GM23338 (cell line): ENCODE measurements around the gene C1orf198. TPM values are rescaled to one million over a fixed set of nuclear protein-coding genes. Genes with fewer than 3 reads are reported as not detected.

Experiments
- ATAC-seq: fragments of 200-7000 bp; cut with Tn5 transposase; 3 replicates; pipeline ENCODE4 v1.9.1; 2020
- DNase-seq: peaks from one replicate; pipeline ENCODE4 v3.0.0-alpha.2; 2015; ENCODE audit warnings: low spot score
- H2AFZ ChIP-seq: fragments of 200-600 bp; sonication (generic); 2 replicates; pipeline ENCODE4 v1.8.0; 2016; ENCODE audit warnings: antibody characterized with exemption, mild to moderate bottlenecking, moderate library complexity
- H3F3A ChIP-seq: fragments of 200-600 bp; sonication (generic); replicated peaks from 2 replicates; pipeline ENCODE4 v1.8.0; 2017; ENCODE audit warnings: antibody characterized with exemption, mixed run types, low read depth
- H3K27ac ChIP-seq: fragments of 200-600 bp; sonication (generic); 2 replicates; pipeline ENCODE4 v1.6.1; 2016; ENCODE audit warnings: low read depth
- H3K27me3 ChIP-seq: fragments of 200-600 bp; sonication (generic); 2 replicates; pipeline ENCODE4 v1.8.0; 2016; ENCODE audit warnings: mild to moderate bottlenecking, mixed run types, moderate library complexity; ENCODE audit not compliant: insufficient read depth
- H3K36me3 ChIP-seq: fragments of 200-600 bp; sonication (generic); 2 replicates; pipeline ENCODE4 v1.8.0; 2016; ENCODE audit warnings: mild to moderate bottlenecking; ENCODE audit not compliant: insufficient read depth
- H3K4me1 ChIP-seq: fragments of 200-600 bp; sonication (generic); 2 replicates; pipeline ENCODE4 v1.8.0; 2016; ENCODE audit warnings: mild to moderate bottlenecking, moderate library complexity; ENCODE audit not compliant: insufficient read depth
- H3K4me2 ChIP-seq: fragments of 200-600 bp; sonication (generic); 2 replicates; pipeline ENCODE4 v1.7.1; 2017; ENCODE audit warnings: mixed run types
- H3K4me3 ChIP-seq: fragments of 200-600 bp; sonication (generic); 2 replicates; pipeline ENCODE4 v1.6.1; 2016; ENCODE audit warnings: mixed run types
- H3K79me2 ChIP-seq: fragments of 200-600 bp; sonication (generic); replicated peaks from 2 replicates; pipeline ENCODE4 v1.8.0; 2017; ENCODE audit warnings: mild to moderate bottlenecking; ENCODE audit not compliant: insufficient read depth
- H3K9me2 ChIP-seq: fragments of 200-600 bp; sonication (generic); 2 replicates; pipeline ENCODE4 v1.8.0; 2017; ENCODE audit not compliant: insufficient read depth
- H4K20me1 ChIP-seq: fragments of 200-600 bp; sonication (generic); replicated peaks from 2 replicates; pipeline ENCODE4 v1.8.0; 2017; ENCODE audit warnings: mild to moderate bottlenecking; ENCODE audit not compliant: insufficient read depth
- H3K27ac Mint-ChIP-seq: 2 replicates; pipeline ENCODE4 v1.8.0; 2020; ENCODE audit warnings: inconsistent platforms, mild to moderate bottlenecking, moderate library complexity, mixed read lengths
- H3K27me3 Mint-ChIP-seq: 3 replicates; pipeline ENCODE4 v1.8.0; 2022; ENCODE audit warnings: low read depth, mild to moderate bottlenecking, moderate library complexity, mixed read lengths, inconsistent platforms; ENCODE audit not compliant: insufficient read depth, poor library complexity
- H3K36me3 Mint-ChIP-seq: 3 replicates; pipeline ENCODE4 v1.8.0; 2021; ENCODE audit warnings: low read depth, mild to moderate bottlenecking, inconsistent platforms, moderate library complexity, mixed read lengths
- H3K4me1 Mint-ChIP-seq: 3 replicates; pipeline ENCODE4 v1.8.0; 2020; ENCODE audit warnings: mild to moderate bottlenecking, inconsistent platforms, mixed read lengths
- H3K4me3 Mint-ChIP-seq: 3 replicates; pipeline ENCODE4 v1.8.0; 2021; ENCODE audit warnings: moderate library complexity, mild to moderate bottlenecking, inconsistent platforms, mixed read lengths
- H3K9me3 Mint-ChIP-seq: 3 replicates; pipeline ENCODE4 v1.8.0; 2020; ENCODE audit warnings: moderate library complexity, mild to moderate bottlenecking, inconsistent platforms, mixed read lengths
- CREB1 ChIP-seq: fragments of 250-450 bp; sonication (Bioruptor Pico); IDR thresholded peaks from 2 replicates; pipeline ENCODE4 v1.5.0; 2020; ENCODE audit warnings: low read depth, mild to moderate bottlenecking, moderate library complexity
- EZH2 ChIP-seq: fragments of 200-600 bp; sonication (generic); IDR thresholded peaks from one replicate; pipeline ENCODE4 v1.8.0; 2017; ENCODE audit warnings: antibody characterized with exemption, mild to moderate bottlenecking, low read depth; ENCODE audit not compliant: unreplicated experiment
- EZH2phosphoT487 ChIP-seq: fragments of 200-600 bp; sonication (generic); IDR thresholded peaks from one replicate; pipeline ENCODE4 v1.8.1; 2018; ENCODE audit warnings: antibody characterized with exemption; ENCODE audit not compliant: unreplicated experiment
- JUNB ChIP-seq: IDR thresholded peaks from one replicate; pipeline ENCODE4 v1.6.1; 2016; ENCODE audit warnings: antibody characterized with exemption; ENCODE audit not compliant: unreplicated experiment
- NANOG ChIP-seq: IDR thresholded peaks from 2 replicates; pipeline ENCODE4 v1.6.1; 2016; ENCODE audit warnings: antibody characterized with exemption, borderline replicate concordance
- POLR2AphosphoS5 ChIP-seq: IDR thresholded peaks from 2 replicates; pipeline ENCODE4 v1.6.1; 2016; ENCODE audit warnings: antibody characterized with exemption, low read depth
- STAT1 ChIP-seq: IDR thresholded peaks from one replicate; pipeline ENCODE4 v1.6.1; 2016; ENCODE audit warnings: antibody characterized with exemption; ENCODE audit not compliant: unreplicated experiment
- ZNF114 ChIP-seq: fragments of 250-450 bp; sonication (Bioruptor Pico); IDR thresholded peaks from 2 replicates; pipeline ENCODE4 v1.5.0; 2020; ENCODE audit warnings: mild to moderate bottlenecking, moderate library complexity
- ZNF331 ChIP-seq: fragments of 250-450 bp; sonication (Bioruptor Pico); IDR thresholded peaks from 2 replicates; pipeline ENCODE4 v1.5.0; 2020; ENCODE audit warnings: low read depth, mild to moderate bottlenecking, moderate library complexity
- polyA plus RNA-seq: library from polyadenylated mRNA; unstranded; fragments of >200 nt; fragmentation: Nextera tagmentation; extraction: Ambion mirVana; gene quantifications from 2 replicates; pipeline ENCODE4 v1.2.1, GENCODE V29; 2016
- total RNA-seq: library from RNA; depleted of rRNA; stranded (reverse); fragments of >200 nt; shearing (Covaris generic); gene quantifications from 2 replicates; pipeline ENCODE4 v1.2.3, GENCODE V29; 2014
- TF ChIP-seq, protein P1 (sequence below), 2 experiments: fragments of 200-600 bp in 1 of 2; sonication (generic) in 1 of 2; conservative IDR thresholded peaks; 2 replicates each; pipeline versions ENCODE4 v1.5.1 to v1.6.1; 2016 to 2017; ENCODE audit warnings: antibody characterized with exemption in 2 of 2, low read depth in 2 of 2, mild to moderate bottlenecking in 2 of 2, moderate library complexity in 1 of 2
- TF ChIP-seq, protein P2 (sequence below): IDR thresholded peaks from 2 replicates; pipeline ENCODE4 v1.6.1; 2016; ENCODE audit warnings: antibody characterized with exemption
- TF ChIP-seq, protein P3 (sequence below): IDR thresholded peaks from one replicate; pipeline ENCODE4 v1.6.1; 2018; ENCODE audit warnings: antibody characterized with exemption; ENCODE audit not compliant: unreplicated experiment
- TF ChIP-seq, protein P4 (sequence below): fragments of 250-450 bp; sonication (Bioruptor Pico); IDR thresholded peaks from 2 replicates; pipeline ENCODE4 v1.5.0; 2020; ENCODE audit warnings: mild to moderate bottlenecking, moderate library complexity

C1orf198 gene
- total and polyA plus RNA-seq, 2 experiments from 2014 or later = 14.9 to 46.6 TPM

DNA sequence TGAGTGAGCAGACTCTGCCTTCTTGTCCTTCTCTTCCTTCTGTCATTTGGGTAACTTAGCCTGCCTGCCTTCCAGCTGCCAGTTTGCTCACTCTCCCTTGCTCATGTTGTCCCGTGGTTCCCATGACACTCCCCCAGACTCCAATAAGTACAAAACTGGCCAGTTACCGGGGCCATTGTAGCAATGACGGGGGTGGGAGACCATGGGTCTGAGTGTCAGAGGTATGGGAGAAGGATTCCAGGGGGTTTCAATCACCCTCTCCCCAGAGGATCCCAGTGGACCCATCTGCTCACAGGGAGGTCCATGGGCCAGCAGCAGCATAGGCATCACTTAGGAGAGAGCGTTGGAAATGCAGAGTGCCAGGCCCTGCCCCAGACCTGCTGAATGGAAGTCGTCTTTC is 69.8 kb downstream of the C1orf198 start:
- Histone ChIP-seq H2AFZ (no peak overlapping the region), H3K27ac (no peak overlapping the region), H3K36me3 (no peaks in the 10 kb centered on the region), H3K4me2 (no peak overlapping the region), H3K9me2 (no peaks in the 10 kb centered on the region), H3K4me1 (no peaks in the 10 kb centered on the region), H3K4me3 (no peak overlapping the region), H3F3A (no peaks in the 10 kb centered on the region), H3K27me3 (peaks cover 3% of the 10 kb centered on the region; the same call in 1 of the 2 replicates), H4K20me1 (no peaks in the 10 kb centered on the region), H3K79me2 (no peaks in the 10 kb centered on the region)
- Mint-ChIP-seq H3K4me1 (peaks cover 3% of the 10 kb centered on the region; the same call in 2 of the 3 replicates), H3K27ac (no peak overlapping the region), H3K4me3 (no peak overlapping the region), H3K27me3 (no peaks in the 10 kb centered on the region), H3K9me3 (no peaks in the 10 kb centered on the region), H3K36me3 (no peaks in the 10 kb centered on the region)
- TF ChIP-seq, protein P1, sequence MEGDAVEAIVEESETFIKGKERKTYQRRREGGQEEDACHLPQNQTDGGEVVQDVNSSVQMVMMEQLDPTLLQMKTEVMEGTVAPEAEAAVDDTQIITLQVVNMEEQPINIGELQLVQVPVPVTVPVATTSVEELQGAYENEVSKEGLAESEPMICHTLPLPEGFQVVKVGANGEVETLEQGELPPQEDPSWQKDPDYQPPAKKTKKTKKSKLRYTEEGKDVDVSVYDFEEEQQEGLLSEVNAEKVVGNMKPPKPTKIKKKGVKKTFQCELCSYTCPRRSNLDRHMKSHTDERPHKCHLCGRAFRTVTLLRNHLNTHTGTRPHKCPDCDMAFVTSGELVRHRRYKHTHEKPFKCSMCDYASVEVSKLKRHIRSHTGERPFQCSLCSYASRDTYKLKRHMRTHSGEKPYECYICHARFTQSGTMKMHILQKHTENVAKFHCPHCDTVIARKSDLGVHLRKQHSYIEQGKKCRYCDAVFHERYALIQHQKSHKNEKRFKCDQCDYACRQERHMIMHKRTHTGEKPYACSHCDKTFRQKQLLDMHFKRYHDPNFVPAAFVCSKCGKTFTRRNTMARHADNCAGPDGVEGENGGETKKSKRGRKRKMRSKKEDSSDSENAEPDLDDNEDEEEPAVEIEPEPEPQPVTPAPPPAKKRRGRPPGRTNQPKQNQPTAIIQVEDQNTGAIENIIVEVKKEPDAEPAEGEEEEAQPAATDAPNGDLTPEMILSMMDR (conservative IDR thresholded peaks at IDR 0.05; ENCODE audit: low read depth in 2 of 2) = no peak
- TF ChIP-seq JUNB (no peak), ZNF114 (CRISPR knock-in tag) (no peak), ZNF331 (CRISPR knock-in tag) (no peak), EZH2 (no peak), CREB1 (CRISPR knock-in tag) (no peak), NANOG (no peak), STAT1 (no peak), EZH2phosphoT487 (no peak), POLR2AphosphoS5 (no peak)
- TF ChIP-seq, protein P2, sequence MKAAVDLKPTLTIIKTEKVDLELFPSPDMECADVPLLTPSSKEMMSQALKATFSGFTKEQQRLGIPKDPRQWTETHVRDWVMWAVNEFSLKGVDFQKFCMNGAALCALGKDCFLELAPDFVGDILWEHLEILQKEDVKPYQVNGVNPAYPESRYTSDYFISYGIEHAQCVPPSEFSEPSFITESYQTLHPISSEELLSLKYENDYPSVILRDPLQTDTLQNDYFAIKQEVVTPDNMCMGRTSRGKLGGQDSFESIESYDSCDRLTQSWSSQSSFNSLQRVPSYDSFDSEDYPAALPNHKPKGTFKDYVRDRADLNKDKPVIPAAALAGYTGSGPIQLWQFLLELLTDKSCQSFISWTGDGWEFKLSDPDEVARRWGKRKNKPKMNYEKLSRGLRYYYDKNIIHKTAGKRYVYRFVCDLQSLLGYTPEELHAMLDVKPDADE = no peak
- TF ChIP-seq, protein P3, sequence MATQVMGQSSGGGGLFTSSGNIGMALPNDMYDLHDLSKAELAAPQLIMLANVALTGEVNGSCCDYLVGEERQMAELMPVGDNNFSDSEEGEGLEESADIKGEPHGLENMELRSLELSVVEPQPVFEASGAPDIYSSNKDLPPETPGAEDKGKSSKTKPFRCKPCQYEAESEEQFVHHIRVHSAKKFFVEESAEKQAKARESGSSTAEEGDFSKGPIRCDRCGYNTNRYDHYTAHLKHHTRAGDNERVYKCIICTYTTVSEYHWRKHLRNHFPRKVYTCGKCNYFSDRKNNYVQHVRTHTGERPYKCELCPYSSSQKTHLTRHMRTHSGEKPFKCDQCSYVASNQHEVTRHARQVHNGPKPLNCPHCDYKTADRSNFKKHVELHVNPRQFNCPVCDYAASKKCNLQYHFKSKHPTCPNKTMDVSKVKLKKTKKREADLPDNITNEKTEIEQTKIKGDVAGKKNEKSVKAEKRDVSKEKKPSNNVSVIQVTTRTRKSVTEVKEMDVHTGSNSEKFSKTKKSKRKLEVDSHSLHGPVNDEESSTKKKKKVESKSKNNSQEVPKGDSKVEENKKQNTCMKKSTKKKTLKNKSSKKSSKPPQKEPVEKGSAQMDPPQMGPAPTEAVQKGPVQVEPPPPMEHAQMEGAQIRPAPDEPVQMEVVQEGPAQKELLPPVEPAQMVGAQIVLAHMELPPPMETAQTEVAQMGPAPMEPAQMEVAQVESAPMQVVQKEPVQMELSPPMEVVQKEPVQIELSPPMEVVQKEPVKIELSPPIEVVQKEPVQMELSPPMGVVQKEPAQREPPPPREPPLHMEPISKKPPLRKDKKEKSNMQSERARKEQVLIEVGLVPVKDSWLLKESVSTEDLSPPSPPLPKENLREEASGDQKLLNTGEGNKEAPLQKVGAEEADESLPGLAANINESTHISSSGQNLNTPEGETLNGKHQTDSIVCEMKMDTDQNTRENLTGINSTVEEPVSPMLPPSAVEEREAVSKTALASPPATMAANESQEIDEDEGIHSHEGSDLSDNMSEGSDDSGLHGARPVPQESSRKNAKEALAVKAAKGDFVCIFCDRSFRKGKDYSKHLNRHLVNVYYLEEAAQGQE = no peak
- TF ChIP-seq, protein P4, sequence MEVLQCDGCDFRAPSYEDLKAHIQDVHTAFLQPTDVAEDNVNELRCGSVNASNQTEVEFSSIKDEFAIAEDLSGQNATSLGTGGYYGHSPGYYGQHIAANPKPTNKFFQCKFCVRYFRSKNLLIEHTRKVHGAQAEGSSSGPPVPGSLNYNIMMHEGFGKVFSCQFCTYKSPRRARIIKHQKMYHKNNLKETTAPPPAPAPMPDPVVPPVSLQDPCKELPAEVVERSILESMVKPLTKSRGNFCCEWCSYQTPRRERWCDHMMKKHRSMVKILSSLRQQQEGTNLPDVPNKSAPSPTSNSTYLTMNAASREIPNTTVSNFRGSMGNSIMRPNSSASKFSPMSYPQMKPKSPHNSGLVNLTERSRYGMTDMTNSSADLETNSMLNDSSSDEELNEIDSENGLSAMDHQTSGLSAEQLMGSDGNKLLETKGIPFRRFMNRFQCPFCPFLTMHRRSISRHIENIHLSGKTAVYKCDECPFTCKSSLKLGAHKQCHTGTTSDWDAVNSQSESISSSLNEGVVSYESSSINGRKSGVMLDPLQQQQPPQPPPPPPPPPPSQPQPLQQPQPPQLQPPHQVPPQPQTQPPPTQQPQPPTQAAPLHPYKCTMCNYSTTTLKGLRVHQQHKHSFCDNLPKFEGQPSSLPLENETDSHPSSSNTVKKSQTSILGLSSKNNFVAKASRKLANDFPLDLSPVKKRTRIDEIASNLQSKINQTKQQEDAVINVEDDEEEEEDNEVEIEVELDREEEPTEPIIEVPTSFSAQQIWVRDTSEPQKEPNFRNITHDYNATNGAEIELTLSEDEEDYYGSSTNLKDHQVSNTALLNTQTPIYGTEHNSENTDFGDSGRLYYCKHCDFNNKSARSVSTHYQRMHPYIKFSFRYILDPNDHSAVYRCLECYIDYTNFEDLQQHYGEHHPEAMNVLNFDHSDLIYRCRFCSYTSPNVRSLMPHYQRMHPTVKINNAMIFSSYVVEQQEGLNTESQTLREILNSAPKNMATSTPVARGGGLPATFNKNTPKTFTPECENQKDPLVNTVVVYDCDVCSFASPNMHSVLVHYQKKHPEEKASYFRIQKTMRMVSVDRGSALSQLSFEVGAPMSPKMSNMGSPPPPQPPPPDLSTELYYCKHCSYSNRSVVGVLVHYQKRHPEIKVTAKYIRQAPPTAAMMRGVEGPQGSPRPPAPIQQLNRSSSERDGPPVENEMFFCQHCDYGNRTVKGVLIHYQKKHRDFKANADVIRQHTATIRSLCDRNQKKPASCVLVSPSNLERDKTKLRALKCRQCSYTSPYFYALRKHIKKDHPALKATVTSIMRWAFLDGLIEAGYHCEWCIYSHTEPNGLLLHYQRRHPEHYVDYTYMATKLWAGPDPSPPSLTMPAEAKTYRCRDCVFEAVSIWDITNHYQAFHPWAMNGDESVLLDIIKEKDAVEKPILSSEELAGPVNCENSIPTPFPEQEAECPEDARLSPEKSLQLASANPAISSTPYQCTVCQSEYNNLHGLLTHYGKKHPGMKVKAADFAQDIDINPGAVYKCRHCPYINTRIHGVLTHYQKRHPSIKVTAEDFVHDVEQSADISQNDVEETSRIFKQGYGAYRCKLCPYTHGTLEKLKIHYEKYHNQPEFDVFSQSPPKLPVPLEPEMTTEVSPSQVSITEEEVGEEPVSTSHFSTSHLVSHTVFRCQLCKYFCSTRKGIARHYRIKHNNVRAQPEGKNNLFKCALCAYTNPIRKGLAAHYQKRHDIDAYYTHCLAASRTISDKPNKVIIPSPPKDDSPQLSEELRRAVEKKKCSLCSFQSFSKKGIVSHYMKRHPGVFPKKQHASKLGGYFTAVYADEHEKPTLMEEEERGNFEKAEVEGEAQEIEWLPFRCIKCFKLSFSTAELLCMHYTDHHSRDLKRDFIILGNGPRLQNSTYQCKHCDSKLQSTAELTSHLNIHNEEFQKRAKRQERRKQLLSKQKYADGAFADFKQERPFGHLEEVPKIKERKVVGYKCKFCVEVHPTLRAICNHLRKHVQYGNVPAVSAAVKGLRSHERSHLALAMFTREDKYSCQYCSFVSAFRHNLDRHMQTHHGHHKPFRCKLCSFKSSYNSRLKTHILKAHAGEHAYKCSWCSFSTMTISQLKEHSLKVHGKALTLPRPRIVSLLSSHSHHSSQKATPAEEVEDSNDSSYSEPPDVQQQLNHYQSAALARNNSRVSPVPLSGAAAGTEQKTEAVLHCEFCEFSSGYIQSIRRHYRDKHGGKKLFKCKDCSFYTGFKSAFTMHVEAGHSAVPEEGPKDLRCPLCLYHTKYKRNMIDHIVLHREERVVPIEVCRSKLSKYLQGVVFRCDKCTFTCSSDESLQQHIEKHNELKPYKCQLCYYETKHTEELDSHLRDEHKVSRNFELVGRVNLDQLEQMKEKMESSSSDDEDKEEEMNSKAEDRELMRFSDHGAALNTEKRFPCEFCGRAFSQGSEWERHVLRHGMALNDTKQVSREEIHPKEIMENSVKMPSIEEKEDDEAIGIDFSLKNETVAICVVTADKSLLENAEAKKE (CRISPR knock-in tag) = no peak
- ATAC-seq (no peak), DNase-seq (no peak)
